GM04504 (cell line): ENCODE data around the gene PRKN.

Experiments used
- DNase-seq: peaks from one replicate; pipeline ENCODE4 v3.0.0-alpha.2; 2012; ENCODE audit warnings: low read depth

The PRKN gene

DNA sequence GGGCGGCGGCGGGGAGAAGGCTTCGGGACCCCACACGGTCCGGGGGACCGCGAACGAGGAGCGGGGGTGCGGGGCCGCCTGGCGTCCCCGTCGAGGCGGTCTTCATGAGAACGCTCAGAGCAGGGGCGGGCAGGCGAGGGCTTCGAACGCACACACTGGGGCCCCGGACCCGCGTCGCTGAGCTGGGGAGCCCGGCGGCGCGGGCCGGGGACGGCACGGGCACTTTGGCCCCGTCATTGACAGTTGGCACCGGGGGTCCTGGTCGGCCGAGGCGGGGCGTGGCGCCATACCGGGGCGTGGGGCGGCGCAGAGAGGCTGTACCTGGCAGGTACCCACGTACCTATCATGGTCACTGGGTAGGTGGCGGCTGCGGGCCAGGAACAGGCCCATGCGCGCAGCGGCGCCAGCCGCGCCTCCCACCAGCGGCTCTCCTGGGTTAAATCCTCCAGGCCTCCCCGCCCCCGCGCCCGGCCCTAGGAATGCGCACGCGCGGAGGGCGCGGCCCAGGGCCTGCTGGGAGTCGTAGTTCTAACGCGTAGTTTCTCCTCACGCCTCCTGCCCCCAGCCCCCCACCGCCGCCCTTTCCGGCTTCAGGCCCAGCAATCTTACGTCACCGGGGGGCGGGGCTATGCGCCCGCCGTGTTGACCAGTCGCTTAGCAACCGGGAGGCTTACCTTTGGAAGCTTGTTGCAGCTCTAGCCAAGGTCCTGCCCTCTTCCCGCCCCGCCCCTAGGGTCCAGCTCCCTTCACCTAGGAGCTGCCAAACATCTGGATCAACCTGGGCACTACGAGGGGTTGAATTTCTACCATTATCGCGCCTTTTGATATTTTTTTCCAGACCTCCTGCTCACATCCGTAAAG is at the start of gene PRKN, which contains the start of gene PACRG:
Gene PRKN, minus strand, starts transcription at position 445 of the 861 bp plus-strand sequence.
Gene PACRG, plus strand, starts transcription at position 653 of the 861 bp plus-strand sequence.
- peak; percentile 91 for DNase-seq

DNA sequence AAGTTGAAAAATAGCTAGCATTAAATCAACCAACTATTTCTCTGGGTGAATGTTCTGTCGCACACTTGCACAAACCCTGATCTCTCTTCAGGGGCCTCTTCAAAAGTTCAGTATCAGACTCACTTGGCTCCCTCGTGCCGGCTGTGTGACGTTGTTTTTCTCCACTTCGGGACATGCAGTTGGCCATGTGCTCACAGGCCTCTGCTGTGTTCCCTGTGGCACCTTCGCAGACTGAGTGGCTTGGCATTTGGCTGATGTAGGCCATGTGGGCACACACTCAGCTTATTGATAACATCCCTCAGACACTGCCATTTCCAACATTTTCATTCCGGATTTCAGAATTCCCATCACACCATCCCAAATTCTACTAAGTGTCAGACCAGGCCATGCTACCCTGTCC is 49.5 kb upstream of the PRKN start:
- DNase-seq = no peak

DNA sequence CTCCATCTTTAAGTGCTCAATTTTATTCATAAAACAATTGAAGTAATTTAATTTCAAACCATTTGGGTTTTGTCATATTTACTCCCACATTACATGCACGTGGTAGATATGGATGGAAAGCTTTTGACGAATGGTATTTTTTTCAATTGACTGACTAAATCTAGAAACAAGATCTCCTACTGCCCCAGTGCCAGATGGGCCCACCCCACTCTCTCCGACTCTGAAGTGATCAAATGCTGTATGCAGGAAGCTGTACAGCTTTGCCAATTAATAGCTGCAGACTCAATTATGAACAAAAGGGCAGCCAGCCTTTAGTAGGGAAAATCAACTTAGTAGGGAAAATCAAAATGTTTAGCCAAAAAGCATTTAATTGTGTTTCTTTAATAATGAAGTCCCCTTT is 46.4 kb upstream of the PRKN start:
- no peak for DNase-seq

- DNase-seq = no peak
These were observed 44.9 kb upstream of the PRKN start for GRCh38 chr6:162772466-162772865.

GRCh38 chr6:162770955-162771354 is 43.4 kb upstream of the PRKN start:
- DNase-seq = no peak

DNA sequence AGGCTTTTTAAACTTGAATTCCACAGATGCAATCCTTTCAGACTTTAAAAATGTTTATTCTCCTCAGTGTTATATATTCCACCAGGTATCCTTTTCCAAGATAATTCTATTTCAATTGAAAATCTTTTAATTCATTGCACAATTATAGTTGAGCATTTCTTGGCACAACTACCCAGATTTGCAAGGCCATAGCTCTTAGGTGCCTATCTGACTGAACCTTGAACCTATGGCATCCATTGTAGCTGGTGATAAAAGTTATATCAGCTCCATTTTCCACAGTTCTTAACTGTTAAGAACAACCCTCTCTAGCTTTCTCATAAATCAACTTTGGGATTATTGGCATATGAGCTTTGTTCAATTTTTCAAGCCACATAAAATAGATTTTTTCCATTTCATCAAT is 42.6 kb upstream of the PRKN start:
- DNase-seq = no peak

GRCh38 chr6:162753775-162754174 is 26.2 kb upstream of the PRKN start:
- DNase-seq = no peak

DNA sequence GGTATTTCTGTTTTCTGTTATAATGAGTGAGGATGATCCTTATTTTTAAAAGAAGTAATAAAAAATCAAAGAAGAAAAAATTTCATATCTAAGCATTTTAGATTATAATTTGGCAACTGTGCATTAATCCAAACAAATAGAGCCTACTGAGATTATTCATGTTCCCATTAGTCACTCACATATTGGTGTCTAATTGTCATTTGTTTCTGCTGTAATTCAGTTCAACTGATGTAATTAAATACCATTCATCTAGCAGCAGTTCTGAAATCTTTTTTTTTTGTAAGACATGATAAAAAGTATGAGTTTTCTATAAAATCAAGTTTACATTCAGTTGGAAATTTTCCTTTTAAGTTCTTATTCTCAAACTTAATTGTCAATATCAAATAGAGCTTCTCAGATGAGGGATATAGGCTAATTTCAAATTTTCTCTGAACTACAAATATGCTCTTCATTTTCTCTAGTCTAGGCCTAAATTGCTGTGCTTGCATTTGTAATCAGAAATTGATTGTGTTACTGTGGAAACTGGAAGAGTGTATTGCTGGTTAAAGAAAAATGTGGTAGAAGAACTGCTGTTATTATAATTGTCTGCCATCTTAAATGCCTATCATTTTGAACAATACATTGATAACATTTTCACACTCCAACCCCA is 23.8 kb upstream of the PRKN start:
- no peak for DNase-seq

DNA sequence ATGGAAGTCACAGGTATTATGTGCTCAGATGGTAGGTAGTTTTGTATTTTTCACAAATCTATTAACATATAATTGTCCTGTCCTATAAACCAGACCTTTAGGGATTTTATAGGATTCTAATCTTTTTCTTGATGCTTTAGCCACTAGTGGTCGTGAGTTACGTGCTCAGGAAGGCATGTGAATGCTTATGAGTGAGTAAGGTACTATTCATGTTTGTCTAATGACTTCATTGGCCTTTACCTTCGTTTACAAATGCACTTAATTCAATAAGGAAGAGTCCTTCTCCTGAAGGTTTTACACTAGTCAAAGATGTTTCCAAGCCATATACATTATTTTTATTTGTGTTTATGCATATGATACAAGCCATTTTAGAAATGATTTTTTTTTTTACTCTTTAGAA is 23.2 kb upstream of the PRKN start:
- DNase-seq = no peak

GRCh38 chr6:162736961-162737360 is 9.4 kb upstream of the PRKN start:
- DNase-seq = no peak

DNA sequence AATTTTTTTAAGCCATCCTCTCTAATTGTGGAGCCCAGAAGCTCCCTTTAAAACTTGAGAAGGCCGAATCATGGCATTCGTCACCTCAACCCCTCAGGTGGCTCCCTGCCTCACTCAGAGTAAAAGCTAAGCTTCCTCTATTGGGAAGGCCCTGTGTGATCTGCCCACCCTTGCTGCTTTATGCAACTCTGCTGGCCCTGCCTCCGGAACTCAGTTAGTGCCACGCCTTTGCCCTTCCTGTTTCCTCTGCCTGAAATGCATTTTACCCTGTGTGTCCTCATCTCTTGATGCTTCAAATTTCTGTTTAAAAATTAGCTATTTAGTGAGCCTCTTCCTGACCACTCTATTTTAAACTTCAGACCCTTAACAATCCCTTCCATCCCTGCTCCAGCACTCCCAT is 5.9 kb upstream of the PRKN start:
- DNase-seq = no peak

- no peak for DNase-seq
These were observed 2.9 kb upstream of the PRKN start for GRCh38 chr6:162730502-162730901.

GRCh38 chr6:162728706-162729105 is 1.1 kb upstream of the PRKN start:
- no peak for DNase-seq

- DNase-seq = no peak
These were observed 631 bp upstream of the PRKN start for GRCh38 chr6:162728197-162728596.

DNA sequence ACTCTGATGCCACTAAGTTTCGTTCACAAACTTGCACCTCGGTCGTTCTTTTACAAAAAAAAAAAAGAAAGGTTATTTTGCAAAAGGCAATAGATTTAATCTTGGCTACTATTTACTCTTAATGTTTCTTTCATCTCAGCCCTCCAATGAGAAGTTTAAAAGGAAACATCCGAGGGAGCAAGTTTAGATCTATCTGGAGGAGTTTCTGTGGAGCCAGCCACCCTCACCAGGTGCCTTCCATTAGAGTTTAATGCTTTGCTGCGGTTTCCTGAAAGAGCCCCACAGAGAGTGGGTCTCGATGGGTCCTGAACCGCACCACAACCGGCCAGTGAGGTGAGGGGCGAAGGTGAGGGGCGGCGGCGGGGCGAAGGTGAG is 632 bp downstream of the PRKN start:
- no peak for DNase-seq

DNA sequence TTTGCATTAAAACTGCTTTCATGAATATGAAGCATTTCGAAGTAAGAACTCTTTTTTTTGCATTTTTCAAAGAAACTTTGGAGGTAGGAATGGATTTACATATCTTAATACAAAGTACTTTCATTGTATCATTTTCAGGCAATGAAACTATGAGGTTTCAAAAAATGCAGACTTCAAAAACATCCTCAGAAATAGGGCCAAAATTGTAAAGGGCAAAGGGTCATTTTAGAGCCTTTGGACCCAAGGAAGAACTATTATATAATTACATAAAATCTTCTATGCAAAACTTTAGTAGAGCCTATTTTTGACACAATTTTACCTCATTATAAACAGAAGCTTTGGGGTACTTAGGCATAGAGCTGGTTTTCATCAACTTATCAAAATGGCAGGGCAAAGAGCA is 4.9 kb downstream of the PRKN start:
- no peak for DNase-seq

DNA sequence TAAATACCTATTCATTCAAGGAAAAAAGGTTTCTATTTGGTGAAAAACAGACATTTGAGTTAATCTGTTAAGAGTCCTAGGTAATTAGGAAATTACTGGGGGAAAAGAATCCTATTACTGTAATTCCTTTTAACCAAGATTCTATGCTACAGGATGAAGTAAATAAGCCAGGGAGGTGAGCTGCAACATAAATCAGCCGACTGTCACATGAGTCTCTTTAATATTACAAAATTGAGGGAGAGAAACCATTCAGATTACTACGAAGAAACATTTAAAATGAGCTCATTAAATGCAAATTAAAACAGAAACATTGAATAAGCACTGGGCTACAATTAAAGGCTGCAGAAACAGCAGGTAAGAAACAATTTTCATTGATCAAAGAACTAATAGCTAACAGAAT is 5.3 kb downstream of the PRKN start:
- no peak for DNase-seq

DNA sequence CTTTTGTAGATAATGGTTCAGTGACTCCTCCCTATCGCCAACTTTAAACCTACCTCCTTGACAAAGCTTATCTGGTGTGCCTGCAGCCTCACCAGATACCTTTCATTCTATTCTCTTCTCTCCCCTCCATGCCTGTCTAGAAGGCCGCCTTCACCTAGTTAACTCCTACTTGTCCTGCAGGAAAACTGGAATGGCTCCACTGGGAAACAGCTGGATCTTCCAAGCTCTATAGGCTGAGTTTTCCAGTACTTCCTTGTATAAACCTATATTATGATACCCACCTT is 6.2 kb downstream of the PRKN start:
- DNase-seq = no peak

DNA sequence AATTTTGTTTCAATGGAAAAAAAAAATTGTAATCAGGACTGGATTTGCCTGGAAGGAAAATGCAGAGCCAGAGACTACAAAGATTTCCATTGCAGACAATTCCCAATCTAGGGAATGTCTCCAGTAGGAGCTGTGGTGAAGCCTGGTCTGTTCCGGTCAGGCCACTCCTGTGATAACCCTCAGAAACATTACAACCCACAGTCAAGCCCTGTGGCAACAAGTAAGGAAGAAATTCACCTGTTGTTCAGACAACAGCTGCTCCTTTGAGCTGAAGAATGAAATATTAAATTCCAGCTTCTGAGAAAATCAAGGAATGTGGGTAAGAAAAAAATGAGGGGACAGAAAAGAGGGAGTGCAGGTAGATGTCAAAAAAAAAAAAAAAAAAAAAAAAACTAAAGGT is 8.0 kb downstream of the PRKN start:
- no peak for DNase-seq

DNA sequence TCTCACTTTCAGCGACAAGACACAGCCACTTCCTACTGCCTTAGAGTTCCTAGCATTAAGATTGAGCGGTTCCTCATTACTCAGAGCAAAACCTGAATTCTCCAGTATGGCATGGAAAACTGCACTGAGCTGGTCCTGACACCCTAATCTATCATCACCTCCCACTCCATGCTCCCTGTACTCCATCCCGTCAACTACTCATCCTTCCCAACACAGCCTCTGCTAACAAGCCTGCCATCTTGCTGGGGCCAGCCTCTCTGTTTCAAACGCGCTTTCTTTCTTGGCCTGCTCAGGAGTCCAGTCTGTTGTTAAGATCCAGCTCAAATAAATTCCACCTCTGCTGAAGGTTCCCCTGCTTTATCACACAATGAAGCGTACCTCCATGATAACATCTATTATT is 12.0 kb downstream of the PRKN start:
- DNase-seq = no peak

- no peak for DNase-seq
These were observed 13.4 kb downstream of the PRKN start for GRCh38 chr6:162713974-162714780.

DNA sequence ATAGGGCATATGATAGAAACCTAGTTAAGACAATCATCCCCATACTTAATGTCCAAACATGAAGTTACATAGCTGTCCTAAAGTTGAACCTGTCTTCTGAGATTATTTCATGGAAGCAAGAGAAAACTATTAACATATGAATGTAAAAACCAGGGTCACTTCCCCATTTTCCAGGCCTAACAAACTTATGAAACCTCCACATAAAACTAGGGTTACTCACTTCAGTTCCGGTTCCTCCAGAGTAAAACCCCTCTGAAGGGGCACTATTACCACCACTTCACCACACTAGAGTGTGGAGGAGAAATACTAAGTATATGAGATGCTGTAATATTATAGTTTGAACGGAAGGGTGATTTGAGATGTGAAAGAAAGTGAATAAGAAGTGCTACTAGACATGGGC is 14.9 kb downstream of the PRKN start:
- no peak for DNase-seq

DNA sequence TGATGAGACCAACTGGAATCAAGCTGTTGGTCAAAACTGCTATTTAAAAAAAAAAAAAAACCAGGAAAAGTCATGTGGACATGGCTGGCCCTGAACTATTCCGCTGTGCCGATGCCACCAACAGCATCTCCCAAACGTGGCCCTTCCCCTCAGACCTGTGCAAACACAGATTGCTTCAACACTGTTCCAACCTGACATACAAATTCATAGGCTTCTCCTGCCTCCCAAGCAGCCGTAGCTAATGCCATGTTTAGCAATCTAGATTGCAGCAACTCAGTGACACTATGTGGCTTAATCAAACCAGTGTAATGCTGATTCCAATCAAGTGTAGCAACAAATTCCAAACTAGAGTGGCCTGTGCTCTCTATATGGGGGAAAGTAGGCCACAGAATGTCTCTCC is 16.2 kb downstream of the PRKN start:
- DNase-seq = no peak
